ENCODE results near the gene STEAP1B.

Gene STEAP1B

DNA sequence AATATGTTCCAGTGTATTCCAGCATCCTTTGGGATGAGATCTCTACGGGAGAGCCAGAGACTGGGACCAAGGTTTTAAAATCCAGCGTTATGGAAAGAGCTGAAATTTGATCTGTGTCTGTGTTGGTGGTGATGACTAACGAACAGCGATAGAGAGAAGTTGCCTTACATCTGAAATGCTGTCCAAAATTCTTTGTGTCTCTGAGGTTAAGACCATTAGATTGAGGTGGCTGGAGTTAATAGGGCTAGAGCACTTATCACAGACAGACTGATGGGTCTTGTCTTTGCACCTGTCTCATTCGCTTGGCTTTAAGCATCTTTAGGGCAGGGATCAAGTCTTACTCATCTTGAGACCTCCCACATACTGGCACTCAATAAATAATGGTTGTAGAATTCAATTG lies 102.0 kb downstream of the STEAP1B start:
- DNase-seq = no peak

- DNase-seq = no peak
Measured at GRCh38 chr7:22395222-22395621, 104.8 kb downstream of the STEAP1B start.

DNA sequence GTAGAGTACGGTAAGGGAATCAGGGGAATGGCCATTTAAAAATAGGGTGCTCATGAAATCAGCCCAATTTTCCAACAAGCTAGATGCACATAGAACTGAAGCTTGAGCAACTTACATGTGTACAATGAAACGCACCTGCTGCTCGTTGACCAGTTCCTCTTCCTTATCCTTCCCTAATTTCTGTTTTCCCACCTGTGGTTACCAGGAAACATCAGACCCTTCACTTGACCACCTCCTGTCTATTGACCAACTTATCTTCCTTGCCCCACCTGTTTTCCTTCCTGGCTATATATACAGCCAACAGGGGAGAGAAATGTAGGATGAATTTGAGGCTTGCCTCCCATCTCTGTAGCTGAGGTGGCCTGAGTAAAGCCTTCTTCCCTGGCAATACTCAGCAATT lies 105.2 kb downstream of the STEAP1B start:
- DNase-seq = no peak

GRCh38 chr7:22393913-22394729 lies 105.9 kb downstream of the STEAP1B start:
- no peak for DNase-seq

- DNase-seq = no peak
Measured at GRCh38 chr7:22390516-22390915, 109.5 kb downstream of the STEAP1B start.

GRCh38 chr7:22389892-22390291 lies 110.1 kb downstream of the STEAP1B start:
- no peak for DNase-seq

GRCh38 chr7:22387583-22387982 lies 112.4 kb downstream of the STEAP1B start:
- DNase-seq = no peak

DNA sequence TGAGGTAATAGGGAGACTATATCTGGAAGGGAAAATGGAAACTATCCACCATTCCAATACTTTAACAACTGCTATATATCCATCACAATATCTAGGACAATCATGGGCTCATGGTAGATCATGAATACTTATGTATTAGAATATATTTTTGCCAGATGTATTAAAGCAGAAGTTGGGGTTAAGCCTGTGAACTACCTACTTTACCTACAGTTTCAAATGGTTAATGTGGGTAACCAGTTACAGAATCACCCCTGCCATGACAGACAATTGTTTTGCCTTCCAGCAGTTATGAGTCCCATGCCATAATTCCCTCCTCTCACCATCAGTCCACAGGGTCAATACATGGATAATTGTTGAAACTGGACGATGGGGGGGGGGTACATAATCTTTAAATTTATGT lies 113.1 kb downstream of the STEAP1B start:
- no peak for DNase-seq

DNA sequence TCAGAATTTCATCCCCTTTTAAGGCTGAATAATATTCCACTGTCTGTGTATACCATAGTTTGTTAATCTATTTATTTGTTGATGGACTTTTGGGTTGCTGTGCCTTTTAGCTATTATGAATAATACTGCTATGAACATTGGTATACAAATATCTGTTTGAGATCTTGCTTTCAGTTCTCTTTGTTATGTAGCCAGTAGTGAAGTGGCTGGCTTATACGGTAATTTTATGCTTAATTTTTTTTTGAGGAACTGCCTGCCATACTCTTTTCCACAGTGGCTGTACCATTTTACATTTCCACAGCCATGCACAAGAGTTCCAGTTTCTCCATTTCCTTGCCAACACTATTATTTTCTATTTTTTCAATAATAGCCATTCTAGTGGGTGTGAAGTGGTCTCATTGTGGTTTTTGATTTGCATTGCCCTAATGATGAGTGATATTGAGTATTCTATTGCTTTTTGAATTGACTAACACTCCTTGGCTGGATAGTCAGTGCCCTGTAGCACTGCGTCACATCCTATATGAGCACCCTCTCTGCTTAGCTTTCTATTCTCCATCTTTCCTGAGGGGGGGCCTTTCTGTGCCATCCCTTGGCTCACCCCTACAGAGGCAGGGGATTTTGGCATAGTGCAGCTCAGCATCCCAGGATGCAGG lies 113.7 kb downstream of the STEAP1B start:
- DNase-seq = no peak

- no peak for DNase-seq
Measured at GRCh38 chr7:22385326-22385725, 114.7 kb downstream of the STEAP1B start.

GRCh38 chr7:22380333-22380732 lies 119.7 kb downstream of the STEAP1B start:
- DNase-seq = no peak

DNA sequence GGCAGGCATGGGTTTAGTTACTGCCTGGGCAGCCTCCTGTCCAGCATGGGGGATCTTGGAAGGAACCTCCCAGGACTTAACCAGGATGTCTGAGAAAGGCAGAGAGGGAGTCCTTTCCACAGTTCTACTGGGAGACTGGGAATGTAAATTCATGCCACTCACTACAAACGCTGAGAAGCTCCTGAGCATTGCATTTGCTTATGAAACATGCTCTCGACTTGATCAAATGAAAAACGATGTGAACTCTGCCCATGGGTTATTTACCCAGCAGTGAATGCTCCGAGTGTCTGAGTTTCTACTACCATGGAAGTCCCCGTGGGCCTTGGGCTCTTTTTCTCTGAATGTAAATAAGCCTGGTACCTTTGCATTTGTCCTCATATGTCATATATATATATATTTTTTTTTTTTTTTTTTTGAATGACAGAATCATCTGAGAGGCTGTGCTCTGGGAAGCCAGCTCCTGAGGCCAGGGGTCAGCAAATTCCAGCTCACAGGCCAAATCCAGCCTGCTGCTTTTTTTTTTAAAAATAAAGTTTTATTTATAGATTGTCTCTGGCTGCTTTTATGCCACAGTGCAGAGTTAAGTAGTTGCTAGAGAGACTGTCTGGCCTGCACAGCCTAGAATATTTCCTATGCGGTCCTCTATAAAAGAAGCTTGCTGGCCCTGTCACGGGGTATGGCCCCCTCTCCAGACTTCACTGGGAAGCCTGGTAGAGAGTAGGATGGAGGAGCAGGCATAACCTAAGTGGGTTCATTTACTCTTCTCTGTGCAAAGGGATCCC lies 121.6 kb downstream of the STEAP1B start:
- DNase-seq = no peak

DNA sequence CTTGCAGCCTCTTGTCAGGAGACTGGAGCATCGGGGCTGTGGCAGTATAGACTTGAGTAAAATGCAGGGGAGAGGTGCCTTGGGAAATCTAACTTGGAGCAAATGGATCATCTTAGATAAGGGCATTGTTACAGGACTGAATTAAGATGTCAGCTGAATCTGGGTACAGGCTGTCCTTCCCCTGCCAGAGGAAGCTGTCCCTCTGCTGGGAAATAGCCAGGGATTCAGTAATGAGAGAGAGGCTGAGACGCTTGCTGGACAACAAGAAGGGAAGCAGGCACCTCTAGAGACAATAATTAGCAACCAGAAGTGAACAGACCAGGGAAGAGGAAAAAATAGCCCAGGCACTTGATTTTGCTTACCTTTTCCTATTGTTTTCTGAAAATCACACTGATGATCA lies 122.3 kb downstream of the STEAP1B start:
- DNase-seq = no peak

GRCh38 chr7:22375359-22376048 lies 124.5 kb downstream of the STEAP1B start:
- no peak for DNase-seq

DNA sequence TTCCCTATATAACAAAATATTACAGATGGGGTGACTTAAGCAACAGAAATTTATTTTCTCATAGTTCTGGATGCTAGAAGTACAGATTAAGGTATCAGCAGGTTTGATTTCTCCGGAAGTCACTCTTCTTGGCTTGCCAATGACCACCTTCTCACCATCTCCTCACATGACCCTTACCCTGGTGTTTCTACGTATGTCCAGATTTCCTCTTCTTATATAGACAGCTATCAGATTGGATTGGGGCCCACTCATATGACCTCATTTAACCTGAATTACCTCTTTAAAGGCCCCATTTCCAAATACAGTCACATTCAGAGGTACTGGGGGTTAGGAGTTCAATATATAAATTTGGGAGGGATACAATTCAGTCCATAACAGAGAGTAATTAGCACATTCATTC lies 126.1 kb downstream of the STEAP1B start:
- no peak for DNase-seq

- DNase-seq = no peak
Measured at GRCh38 chr7:22373388-22373787, 126.6 kb downstream of the STEAP1B start.

DNA sequence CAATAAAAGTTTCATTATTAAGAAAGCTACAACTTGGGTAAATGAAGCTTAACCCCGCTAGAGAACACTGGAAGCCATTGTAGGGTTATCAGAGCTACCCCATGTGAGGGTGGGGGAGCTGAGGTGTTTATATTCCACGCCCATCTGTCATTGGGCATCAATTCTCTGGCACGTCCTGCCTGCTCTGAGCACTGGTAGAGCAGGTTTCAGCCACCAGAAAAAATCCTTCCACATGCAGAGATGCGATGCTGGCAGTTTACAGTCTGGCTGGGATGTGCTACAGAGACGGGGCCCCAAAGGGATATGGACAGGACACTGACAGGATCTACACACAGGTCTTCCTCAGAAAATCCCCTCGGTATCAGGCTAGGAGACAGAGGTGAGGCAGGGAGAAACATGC lies 127.1 kb downstream of the STEAP1B start:
- DNase-seq = no peak

- DNase-seq = no peak
Measured at GRCh38 chr7:22371878-22372277, 128.1 kb downstream of the STEAP1B start.

All from stimulated activated naive CD4-positive, alpha-beta T cell treated with Interleukin-2 at 50 U/mL for 16 hours (primary cell).